Psoas muscle (tissue), 8 donors: ENCODE results near the gene STMN1. TPM values are rescaled to one million over a fixed set of nuclear protein-coding genes. Genes with fewer than 3 reads are reported as not detected.

Source experiments
- ATAC-seq, 4 donors: fragments of 200-7000 bp; cut with Tn5 transposase; one replicate each; pipeline ENCODE4 v1.9.1; 2020; ENCODE audit warnings: moderate library complexity in 3 of 4, mild to moderate bottlenecking in 2 of 4
- DNase-seq, 2 donors: peaks; one replicate each; pipeline ENCODE4 v3.0.0-alpha.2; 2020
- H3K27ac ChIP-seq: fragments of 200-600 bp; one replicate; pipeline ENCODE4 v1.8.0; 2022
- H3K27me3 ChIP-seq, 3 donors: fragments of 200-600 bp in 1 of 3; one replicate each; pipeline versions ENCODE4 v1.6.1 to v1.8.0; 2013 to 2022; ENCODE audit warnings: low read length in 2 of 3, mild to moderate bottlenecking in 2 of 3, moderate library complexity in 1 of 3; ENCODE audit not compliant: insufficient read depth in 3 of 3
- H3K36me3 ChIP-seq, 2 donors: fragments of 200-600 bp in 1 of 2; one replicate each; pipeline versions ENCODE4 v1.6.1 to v1.8.0; 2013 to 2022; ENCODE audit warnings: low read depth in 1 of 2, mild to moderate bottlenecking in 1 of 2, moderate library complexity in 1 of 2; ENCODE audit not compliant: insufficient read depth in 1 of 2
- H3K4me1 ChIP-seq: fragments of 200-600 bp; one replicate; pipeline ENCODE4 v1.8.0; 2022
- H3K4me3 ChIP-seq: fragments of 200-600 bp; one replicate; pipeline ENCODE4 v1.8.0; 2022; ENCODE audit warnings: mild to moderate bottlenecking
- H3K9me3 ChIP-seq: fragments of 200-600 bp; one replicate; pipeline ENCODE4 v1.8.0; 2022
- whole genome bisulfite sequencing, 3 donors: extraction: QIAGEN DNeasy Blood & Tissue Kit; methylation state at CpG; one replicate each; pipeline versions ENCODE4 v1.1.6 to v1.1.7; 2013; 5-methylcytosine and 5-hydroxymethylcytosine counted together
- intact Hi-C, 2 donors: fragments of 100-400 bp; cut with DNase I; formaldehyde crosslinking; loops; one replicate each; pipeline versions ENCODE4 v1.11.0 to v1.14.2; 2022
- polyA plus RNA-seq, 3 donors: library from polyadenylated mRNA; stranded (reverse); fragments of 200-250 nt; gene quantifications; one replicate each; pipeline ENCODE4 v1.2.3, GENCODE V29; 2013
- total RNA-seq, 4 donors: library from RNA; stranded (reverse); fragmentation: NEBNext Ultra II Directional in 2 of 4; extraction: Animal tissue kit (Norgen Biotek cat#: 25700) in 2 of 4; gene quantifications; one replicate each; pipeline versions ENCODE4 v1.2.1 to v1.2.4, GENCODE V29; 2021 to 2023
- TF ChIP-seq, protein P1 (sequence below): fragments of 200-600 bp; IDR thresholded peaks from one replicate; pipeline ENCODE4 v1.8.0; 2022; ENCODE audit warnings: antibody characterized with exemption
- donor health status: healthy with polysubstance abuse.
- donor health status: DM: no; HTN: no; CAD: no; lungs with moderate emphysema.
- donor health status: Bipolar disorder and iron deficiency.
- donor health status: healthy.
- donor health status: DM: yes; HTN: yes; CAD: no.
- donor health status: DM: no; HTN: no; CAD: no.
- donor health status: DM: no; HTN: no; CAD: no.
- donor health status: DM: yes; HTN: yes; CAD: no.

STMN1 gene
- total and polyA plus RNA-seq, 7 donors, result 7.6 to 29.2 (median 14.3) TPM

DNA sequence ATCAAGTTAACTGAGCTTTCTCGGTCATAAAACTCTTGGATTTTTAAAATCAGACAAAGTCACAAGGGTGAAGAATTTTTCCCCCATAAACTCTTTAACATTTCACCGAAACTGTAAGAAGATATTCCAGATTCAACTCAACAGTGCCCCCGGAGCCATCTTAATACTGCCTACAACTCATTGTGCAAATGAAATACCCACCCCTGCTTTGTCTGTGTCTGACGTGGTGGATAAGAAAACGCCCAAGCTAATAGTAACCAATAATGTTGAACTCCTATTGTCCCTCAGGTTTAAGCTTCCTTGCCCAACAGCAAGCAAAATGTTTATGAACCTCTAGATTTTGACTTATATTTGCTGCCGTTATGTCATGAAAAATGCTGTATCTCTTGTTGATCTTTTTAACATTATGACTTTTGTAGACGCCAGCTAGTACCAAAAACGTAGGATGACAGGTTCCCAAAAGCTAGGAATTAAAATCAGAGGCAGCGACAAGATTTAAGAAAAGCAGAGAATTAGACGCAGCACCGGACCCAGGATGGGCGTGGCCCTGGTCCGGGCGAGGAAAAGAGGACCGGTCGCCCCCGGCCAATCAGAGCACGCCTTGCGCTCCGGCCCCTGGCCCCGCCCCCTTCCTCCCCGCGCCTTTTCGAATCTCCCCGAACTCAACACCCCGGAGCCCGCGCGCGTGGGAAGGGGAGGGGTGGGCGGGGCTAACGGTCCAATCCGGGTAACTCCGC lies 1.1 kb downstream of the STMN1 start:
- peak overlapping the region; percentile 80 for H3K4me3 ChIP-seq
- peaks cover 0 to 2% (median 0%) of the 10 kb centered on the region in 3 donors for H3K27me3 ChIP-seq
- no peaks in the 10 kb centered on the region for H3K9me3 ChIP-seq
- intact Hi-C loops, result no loop called here
- H3K4me1 ChIP-seq, result peaks cover 15% of the 10 kb centered on the region
- TF ChIP-seq, protein P1, sequence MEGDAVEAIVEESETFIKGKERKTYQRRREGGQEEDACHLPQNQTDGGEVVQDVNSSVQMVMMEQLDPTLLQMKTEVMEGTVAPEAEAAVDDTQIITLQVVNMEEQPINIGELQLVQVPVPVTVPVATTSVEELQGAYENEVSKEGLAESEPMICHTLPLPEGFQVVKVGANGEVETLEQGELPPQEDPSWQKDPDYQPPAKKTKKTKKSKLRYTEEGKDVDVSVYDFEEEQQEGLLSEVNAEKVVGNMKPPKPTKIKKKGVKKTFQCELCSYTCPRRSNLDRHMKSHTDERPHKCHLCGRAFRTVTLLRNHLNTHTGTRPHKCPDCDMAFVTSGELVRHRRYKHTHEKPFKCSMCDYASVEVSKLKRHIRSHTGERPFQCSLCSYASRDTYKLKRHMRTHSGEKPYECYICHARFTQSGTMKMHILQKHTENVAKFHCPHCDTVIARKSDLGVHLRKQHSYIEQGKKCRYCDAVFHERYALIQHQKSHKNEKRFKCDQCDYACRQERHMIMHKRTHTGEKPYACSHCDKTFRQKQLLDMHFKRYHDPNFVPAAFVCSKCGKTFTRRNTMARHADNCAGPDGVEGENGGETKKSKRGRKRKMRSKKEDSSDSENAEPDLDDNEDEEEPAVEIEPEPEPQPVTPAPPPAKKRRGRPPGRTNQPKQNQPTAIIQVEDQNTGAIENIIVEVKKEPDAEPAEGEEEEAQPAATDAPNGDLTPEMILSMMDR, result no peak
- peak; percentile 92 to 95 (median 94) for ATAC-seq
- DNase-seq, result peak; percentile 94 to 95
- H3K27ac ChIP-seq, result peak overlapping the region; percentile 68
- H3K36me3 ChIP-seq, result peaks cover 0 to 22% of the 10 kb centered on the region in 2 donors
- 1% methylated on average over 25 to 33 of the region's 34 CpGs for whole genome bisulfite sequencing, 3 donors

DNA sequence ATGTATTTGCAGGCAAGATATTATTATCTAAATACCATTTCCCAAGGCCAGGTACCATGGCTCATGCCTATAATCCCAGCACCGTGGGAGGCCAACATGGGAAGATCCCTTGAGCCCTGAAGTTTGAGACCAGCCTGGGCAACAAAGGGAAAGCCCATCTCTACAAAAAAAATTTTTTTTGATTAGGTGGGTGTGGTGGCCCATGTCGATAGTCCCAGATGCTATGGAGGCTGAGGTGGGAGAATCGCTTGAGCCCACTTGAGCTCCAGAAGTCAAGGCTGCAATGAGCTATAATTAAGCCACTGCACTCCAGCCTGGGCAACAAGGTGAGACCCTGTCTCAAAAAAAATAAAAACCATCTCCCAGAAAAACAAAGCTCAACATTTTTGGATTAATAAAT lies 2.2 kb downstream of the STMN1 start:
- 59 to 66% (median 61%) methylated on average over 3 of the region's 3 CpGs for WGBS, 3 donors
- ATAC-seq (no peak), DNase-seq (no peak)
- Histone ChIP-seq H3K27me3 (peaks cover 0 to 2% (median 0%) of the 10 kb centered on the region in 3 donors), H3K27ac (no peak overlapping the region), H3K36me3 (peaks cover 0 to 32% of the 10 kb centered on the region in 2 donors), H3K9me3 (no peaks in the 10 kb centered on the region), H3K4me3 (no peak overlapping the region), H3K4me1 (peaks cover 15% of the 10 kb centered on the region)
- TF ChIP-seq, protein P1, result no peak
- intact Hi-C loops, result no loop called here

DNA sequence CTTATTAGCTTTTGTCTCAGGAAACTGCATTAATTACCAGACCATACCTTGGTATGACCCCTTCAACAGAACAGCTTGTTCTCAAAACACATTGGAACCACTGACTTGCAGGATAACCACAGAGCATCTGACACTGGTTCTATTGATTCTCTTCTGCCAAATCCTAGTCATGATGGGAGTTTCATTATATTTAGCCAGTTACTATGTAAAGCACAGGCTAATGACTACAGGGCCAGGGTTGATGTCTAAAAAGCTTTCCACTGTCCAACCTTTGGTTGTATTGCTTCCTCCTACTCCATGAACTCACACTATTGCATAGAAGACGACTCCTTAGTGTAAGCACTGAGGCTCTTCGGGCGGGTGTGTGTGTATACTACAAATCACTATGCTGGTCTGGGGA lies 3.8 kb downstream of the STMN1 start:
- TF ChIP-seq, protein P1, result no peak
- H3K27me3 ChIP-seq, result peaks cover 0 to 2% (median 0%) of the 10 kb centered on the region in 3 donors
- peaks cover 15% of the 10 kb centered on the region for H3K4me1 ChIP-seq
- H3K36me3 ChIP-seq, result peaks cover 0 to 32% of the 10 kb centered on the region in 2 donors
- DNase-seq, result no peak
- ATAC-seq, result no peak
- no peak overlapping the region for H3K4me3 ChIP-seq
- 89 to 96% (median 91%) methylated on average over 3 of the region's 3 CpGs for WGBS, 3 donors
- no peak overlapping the region for H3K27ac ChIP-seq
- no peaks in the 10 kb centered on the region for H3K9me3 ChIP-seq
- intact Hi-C loops, result no loop called here

DNA sequence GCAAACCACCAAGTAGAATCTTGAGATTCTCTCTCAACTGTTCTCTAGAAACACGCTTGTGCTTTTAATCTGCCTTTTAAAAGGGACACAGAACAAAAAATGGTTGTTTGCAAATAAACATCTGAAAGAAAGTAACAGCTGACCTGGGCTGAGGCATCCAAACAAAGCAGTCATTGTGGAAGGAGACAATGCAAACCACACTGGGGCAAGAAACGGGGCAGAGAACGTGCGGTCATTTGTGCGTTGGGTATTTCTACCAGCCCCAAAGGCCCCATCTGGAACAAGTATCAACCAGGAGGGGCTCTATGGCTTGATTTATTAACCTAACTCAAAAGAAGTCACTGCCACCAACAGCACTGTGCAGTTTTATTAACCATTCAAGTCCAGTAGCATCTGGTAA lies 6.0 kb downstream of the STMN1 start:
- peaks cover 0 to 32% of the 10 kb centered on the region in 2 donors for H3K36me3 ChIP-seq
- TF ChIP-seq, protein P1, result no peak
- no peaks in the 10 kb centered on the region for H3K9me3 ChIP-seq
- H3K4me3 ChIP-seq, result no peak overlapping the region
- peaks cover 0 to 2% (median 0%) of the 10 kb centered on the region in 3 donors for H3K27me3 ChIP-seq
- intact Hi-C loops, result no loop called here
- ATAC-seq (no peak), DNase-seq (no peak)
- no peak overlapping the region for H3K27ac ChIP-seq
- H3K4me1 ChIP-seq, result peaks cover 23% of the 10 kb centered on the region
- WGBS, 3 donors, result 55 to 66% (median 61%) methylated on average over 5 of the region's 5 CpGs
